CD4-positive, CD25-positive, alpha-beta regulatory T cell (primary cell): Measurements from ENCODE around the gene AIPL1. TPM values are rescaled to one million over a fixed set of nuclear protein-coding genes. Genes with fewer than 3 reads are reported as not detected.

Source experiments
- ATAC-seq, 2 donors: fragments of 150-1000 bp; cut with Tn5 transposase; one replicate each; pipeline ENCODE4 v1.10.0; 2021; ENCODE audit warnings: low read depth in 2 of 2, moderate number of reproducible peaks in 2 of 2, moderate library complexity in 1 of 2
- DNase-seq, 3 donors: peaks; one replicate each; pipeline versions ENCODE4 v3.0.0 to v3.0.0-alpha.2; 2012 to 2022; ENCODE audit warnings: mixed read lengths in 1 of 3
- H3K27ac ChIP-seq: one replicate; pipeline ENCODE4 v1.7.0; 2013; ENCODE audit warnings: mild to moderate bottlenecking, low read length; ENCODE audit not compliant: insufficient read depth, poor library complexity, severe bottlenecking
- H3K27me3 ChIP-seq: one replicate; pipeline ENCODE4 v1.7.0; 2013; ENCODE audit warnings: low read length; ENCODE audit not compliant: control insufficient read depth, insufficient read depth
- H3K36me3 ChIP-seq: one replicate; pipeline ENCODE4 v1.7.0; 2013; ENCODE audit warnings: mild to moderate bottlenecking, low read length, moderate library complexity; ENCODE audit not compliant: control insufficient read depth, insufficient read depth
- H3K4me1 ChIP-seq: 2 replicates; pipeline ENCODE4 v1.7.0; 2013; ENCODE audit warnings: mild to moderate bottlenecking, low read length; ENCODE audit not compliant: insufficient read depth, control insufficient read depth, poor library complexity, severe bottlenecking
- H3K4me3 ChIP-seq: one replicate; pipeline ENCODE4 v1.7.0; 2013; ENCODE audit warnings: low read depth, mild to moderate bottlenecking, low read length, moderate library complexity
- H3K9me3 ChIP-seq, 2 experiments: 1 replicate in 1 of 2; 2 replicates in 1 of 2; pipeline ENCODE4 v1.7.0; 2013; ENCODE audit warnings: low read length in 2 of 2, mild to moderate bottlenecking in 1 of 2, moderate library complexity in 1 of 2; ENCODE audit not compliant: control insufficient read depth in 2 of 2
- H3K27ac Mint-ChIP-seq, 3 donors: one replicate each; pipeline ENCODE4 v1.8.0; 2020 to 2022; ENCODE audit warnings: mild to moderate bottlenecking in 3 of 3, mixed read lengths in 3 of 3, moderate library complexity in 2 of 3
- H3K27me3 Mint-ChIP-seq: one replicate; pipeline ENCODE4 v1.8.0; 2022; ENCODE audit warnings: mild to moderate bottlenecking, mixed read lengths
- H3K36me3 Mint-ChIP-seq: one replicate; pipeline ENCODE4 v1.8.0; 2020; ENCODE audit warnings: mixed read lengths
- H3K4me1 Mint-ChIP-seq, 4 donors: one replicate each; pipeline ENCODE4 v1.8.0; 2020 to 2022; ENCODE audit warnings: mixed read lengths in 4 of 4, mild to moderate bottlenecking in 1 of 4
- H3K4me3 Mint-ChIP-seq, 4 donors: one replicate each; pipeline ENCODE4 v1.8.0; 2020 to 2022; ENCODE audit warnings: mild to moderate bottlenecking in 4 of 4, mixed read lengths in 4 of 4, moderate library complexity in 3 of 4
- H3K9me3 Mint-ChIP-seq, 7 donors: one replicate each; pipeline ENCODE4 v1.8.0; 2020 to 2022; ENCODE audit warnings: mixed read lengths in 7 of 7, mild to moderate bottlenecking in 3 of 7, moderate library complexity in 2 of 7
- polyA plus RNA-seq, 4 donors: library from polyadenylated mRNA; unstranded; fragments of 300-500 nt; fragmentation: Illumina TruSeq; gene quantifications; one replicate each; pipeline ENCODE4 v1.2.3, GENCODE V29; 2021
- total RNA-seq: library from RNA; stranded (reverse); gene quantifications from one replicate; pipeline ENCODE4 v1.2.3, GENCODE V29; 2022

The AIPL1 gene
- total and polyA plus RNA-seq, 5 donors from 2014 or later, result not detected

GRCh38 chr17:6457688-6458459 lies 23.0 kb upstream of the AIPL1 start:
- peaks cover 4% of the 10 kb centered on the region for H3K27me3 Mint-ChIP-seq
- no peak overlapping the region for H3K4me3 ChIP-seq
- DNase-seq (no peak), ATAC-seq (no peak)
- peaks cover 0 to 1% (median 0%) of the 10 kb centered on the region in 7 donors for H3K9me3 Mint-ChIP-seq
- H3K36me3 ChIP-seq, result no peaks in the 10 kb centered on the region
- no peaks in the 10 kb centered on the region for H3K27me3 ChIP-seq
- H3K9me3 ChIP-seq, result no peaks in the 10 kb centered on the region
- peaks cover 0 to 31% (median 5%) of the 10 kb centered on the region in 4 donors for H3K4me1 Mint-ChIP-seq
- H3K36me3 Mint-ChIP-seq, result no peaks in the 10 kb centered on the region
- H3K27ac Mint-ChIP-seq, result no peak overlapping the region
- H3K27ac ChIP-seq, result no peak overlapping the region
- peak overlapping the region in 1 of 4 donors; percentile 2 for H3K4me3 Mint-ChIP-seq
- peaks cover 5% of the 10 kb centered on the region for H3K4me1 ChIP-seq

- Mint-ChIP-seq H3K27me3 (peaks cover 4% of the 10 kb centered on the region), H3K27ac (peak overlapping the region in 2 of 3 donors; percentile 34 to 86), H3K4me3 (peak overlapping the region in 2 of 4 donors; percentile 2 to 6), H3K9me3 (peaks cover 0 to 1% (median 0%) of the 10 kb centered on the region in 7 donors), H3K4me1 (peaks cover 0 to 30% (median 5%) of the 10 kb centered on the region in 4 donors), H3K36me3 (no peaks in the 10 kb centered on the region)
- Histone ChIP-seq H3K36me3 (no peaks in the 10 kb centered on the region), H3K9me3 (no peaks in the 10 kb centered on the region), H3K4me1 (peaks cover 5% of the 10 kb centered on the region), H3K27ac (no peak overlapping the region), H3K27me3 (no peaks in the 10 kb centered on the region), H3K4me3 (no peak overlapping the region)
- DNase-seq (no peak), ATAC-seq (no peak)
Observed at GRCh38 chr17:6456914-6457687, 22.2 kb upstream of the AIPL1 start.

GRCh38 chr17:6456321-6456720 lies 21.4 kb upstream of the AIPL1 start:
- no peaks in the 10 kb centered on the region for H3K9me3 ChIP-seq
- no peaks in the 10 kb centered on the region for H3K27me3 ChIP-seq
- Mint-ChIP-seq H3K4me1 (peaks cover 0 to 25% (median 5%) of the 10 kb centered on the region in 4 donors), H3K27ac (peak overlapping the region; percentile 34 to 86 (median 80)), H3K4me3 (peak overlapping the region in 1 of 4 donors; percentile 47), H3K36me3 (no peaks in the 10 kb centered on the region), H3K9me3 (peaks cover 0 to 1% (median 0%) of the 10 kb centered on the region in 7 donors), H3K27me3 (peaks cover 4% of the 10 kb centered on the region)
- H3K4me3 ChIP-seq, result no peak overlapping the region
- DNase-seq (no peak), ATAC-seq (no peak)
- no peaks in the 10 kb centered on the region for H3K36me3 ChIP-seq
- H3K27ac ChIP-seq, result no peak overlapping the region
- H3K4me1 ChIP-seq, result peaks cover 5% of the 10 kb centered on the region

- H3K4me1 Mint-ChIP-seq, result peaks cover 0 to 25% (median 5%) of the 10 kb centered on the region in 4 donors
- H3K27ac Mint-ChIP-seq, result peak overlapping the region in 2 of 3 donors; percentile 75 to 88
- H3K4me3 Mint-ChIP-seq, result peak overlapping the region in 3 of 4 donors; percentile 23 to 78 (median 52)
- Histone ChIP-seq H3K27ac (peak overlapping the region; percentile 5), H3K36me3 (no peaks in the 10 kb centered on the region), H3K9me3 (no peaks in the 10 kb centered on the region), H3K27me3 (no peaks in the 10 kb centered on the region), H3K4me1 (peaks cover 5% of the 10 kb centered on the region), H3K4me3 (no peak overlapping the region)
- H3K27me3 Mint-ChIP-seq, result peaks cover 4% of the 10 kb centered on the region
- peaks cover 0 to 1% (median 0%) of the 10 kb centered on the region in 7 donors for H3K9me3 Mint-ChIP-seq
- ATAC-seq, result peak; percentile 83 to 86
- DNase-seq, result peak in 2 of 3 donors; percentile 43 to 72
- no peaks in the 10 kb centered on the region for H3K36me3 Mint-ChIP-seq
Observed at GRCh38 chr17:6455321-6455705, 20.4 kb upstream of the AIPL1 start.

GRCh38 chr17:6454495-6455320 lies 19.8 kb upstream of the AIPL1 start:
- H3K36me3 ChIP-seq, result no peaks in the 10 kb centered on the region
- H3K27ac ChIP-seq, result peak overlapping the region; percentile 5
- no peaks in the 10 kb centered on the region for H3K27me3 ChIP-seq
- peaks cover 5% of the 10 kb centered on the region for H3K4me1 ChIP-seq
- no peaks in the 10 kb centered on the region for H3K9me3 ChIP-seq
- Mint-ChIP-seq H3K27ac (peak overlapping the region in 2 of 3 donors; percentile 27 to 81), H3K27me3 (peaks cover 4% of the 10 kb centered on the region), H3K36me3 (no peaks in the 10 kb centered on the region), H3K9me3 (peaks cover 0 to 1% (median 0%) of the 10 kb centered on the region in 7 donors), H3K4me3 (peak overlapping the region in 2 of 4 donors; percentile 3 to 65), H3K4me1 (peaks cover 0 to 25% (median 4%) of the 10 kb centered on the region in 4 donors)
- H3K4me3 ChIP-seq, result no peak overlapping the region
- DNase-seq (peak in 1 of 3 donors; percentile 8), ATAC-seq (no peak)

GRCh38 chr17:6453279-6454024 lies 18.5 kb upstream of the AIPL1 start:
- H3K4me3 Mint-ChIP-seq, result peak overlapping the region in 2 of 4 donors; percentile 35 to 73
- ATAC-seq, result no peak
- DNase-seq, result no peak

More at GRCh38 chr17:6453279-6454024, 18.5 kb upstream of the AIPL1 start:
- no peaks in the 10 kb centered on the region for H3K9me3 ChIP-seq
- Mint-ChIP-seq H3K36me3 (no peaks in the 10 kb centered on the region), H3K4me1 (peaks cover 0 to 25% (median 4%) of the 10 kb centered on the region in 4 donors), H3K9me3 (peaks cover 0 to 1% (median 0%) of the 10 kb centered on the region in 7 donors), H3K27me3 (peaks cover 4% of the 10 kb centered on the region), H3K27ac (peak overlapping the region; percentile 50 to 88 (median 61))
- no peaks in the 10 kb centered on the region for H3K27me3 ChIP-seq
- H3K4me3 ChIP-seq, result no peak overlapping the region
- no peak overlapping the region for H3K27ac ChIP-seq
- H3K4me1 ChIP-seq, result peaks cover 5% of the 10 kb centered on the region
- no peaks in the 10 kb centered on the region for H3K36me3 ChIP-seq
